ENCODE data around the gene TBXT. TPM values are rescaled to one million over a fixed set of nuclear protein-coding genes. Genes with fewer than 3 reads are reported as not detected.

TBXT gene
- total and polyA plus RNA-seq, 2 experiments from 2014 or later: 0.23 TPM; not detected in 1

- no peaks in the 10 kb centered on the region for H3K79me2 ChIP-seq (replicated peaks; ENCODE audit: insufficient read depth)
- H3K27ac Mint-ChIP-seq: no peak overlapping the region
- no peaks in the 10 kb centered on the region for H3K9me2 ChIP-seq (ENCODE audit: insufficient read depth)
- peaks cover 12% of the 10 kb centered on the region for H3K27me3 Mint-ChIP-seq (ENCODE audit: insufficient read depth, low read depth, poor library complexity)
- no peaks in the 10 kb centered on the region for H3F3A ChIP-seq (replicated peaks; ENCODE audit: low read depth)
- no peak overlapping the region for H3K4me3 Mint-ChIP-seq
- peaks cover 29% of the 10 kb centered on the region for H3K27me3 ChIP-seq (ENCODE audit: insufficient read depth)
- no peaks in the 10 kb centered on the region for H3K4me1 ChIP-seq (ENCODE audit: insufficient read depth)
- no peak overlapping the region for H2AFZ ChIP-seq
- TF ChIP-seq STAT1 (IDR thresholded peaks at IDR 0.05; ENCODE audit: unreplicated experiment) (no peak), NANOG (IDR thresholded peaks at IDR 0.05; ENCODE audit: borderline replicate concordance) (no peak), ETS1 (IDR thresholded peaks at IDR 0.05) (no peak), CREB1 (CRISPR knock-in tag; IDR thresholded peaks at IDR 0.05; ENCODE audit: low read depth) (no peak), ZNF114 (CRISPR knock-in tag; IDR thresholded peaks at IDR 0.05) (no peak), EZH2 (IDR thresholded peaks at IDR 0.05; ENCODE audit: low read depth, unreplicated experiment) (no peak), EZH2phosphoT487 (IDR thresholded peaks at IDR 0.05; ENCODE audit: unreplicated experiment) (no peak), ZNF331 (CRISPR knock-in tag; IDR thresholded peaks at IDR 0.05; ENCODE audit: low read depth) (no peak), JUNB (IDR thresholded peaks at IDR 0.05; ENCODE audit: unreplicated experiment) (no peak), ZNF462 (CRISPR knock-in tag; IDR thresholded peaks at IDR 0.05) (no peak), POLR2AphosphoS5 (IDR thresholded peaks at IDR 0.05; ENCODE audit: low read depth) (no peak)
- TF ChIP-seq, protein P1, sequence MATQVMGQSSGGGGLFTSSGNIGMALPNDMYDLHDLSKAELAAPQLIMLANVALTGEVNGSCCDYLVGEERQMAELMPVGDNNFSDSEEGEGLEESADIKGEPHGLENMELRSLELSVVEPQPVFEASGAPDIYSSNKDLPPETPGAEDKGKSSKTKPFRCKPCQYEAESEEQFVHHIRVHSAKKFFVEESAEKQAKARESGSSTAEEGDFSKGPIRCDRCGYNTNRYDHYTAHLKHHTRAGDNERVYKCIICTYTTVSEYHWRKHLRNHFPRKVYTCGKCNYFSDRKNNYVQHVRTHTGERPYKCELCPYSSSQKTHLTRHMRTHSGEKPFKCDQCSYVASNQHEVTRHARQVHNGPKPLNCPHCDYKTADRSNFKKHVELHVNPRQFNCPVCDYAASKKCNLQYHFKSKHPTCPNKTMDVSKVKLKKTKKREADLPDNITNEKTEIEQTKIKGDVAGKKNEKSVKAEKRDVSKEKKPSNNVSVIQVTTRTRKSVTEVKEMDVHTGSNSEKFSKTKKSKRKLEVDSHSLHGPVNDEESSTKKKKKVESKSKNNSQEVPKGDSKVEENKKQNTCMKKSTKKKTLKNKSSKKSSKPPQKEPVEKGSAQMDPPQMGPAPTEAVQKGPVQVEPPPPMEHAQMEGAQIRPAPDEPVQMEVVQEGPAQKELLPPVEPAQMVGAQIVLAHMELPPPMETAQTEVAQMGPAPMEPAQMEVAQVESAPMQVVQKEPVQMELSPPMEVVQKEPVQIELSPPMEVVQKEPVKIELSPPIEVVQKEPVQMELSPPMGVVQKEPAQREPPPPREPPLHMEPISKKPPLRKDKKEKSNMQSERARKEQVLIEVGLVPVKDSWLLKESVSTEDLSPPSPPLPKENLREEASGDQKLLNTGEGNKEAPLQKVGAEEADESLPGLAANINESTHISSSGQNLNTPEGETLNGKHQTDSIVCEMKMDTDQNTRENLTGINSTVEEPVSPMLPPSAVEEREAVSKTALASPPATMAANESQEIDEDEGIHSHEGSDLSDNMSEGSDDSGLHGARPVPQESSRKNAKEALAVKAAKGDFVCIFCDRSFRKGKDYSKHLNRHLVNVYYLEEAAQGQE (IDR thresholded peaks at IDR 0.05; ENCODE audit: unreplicated experiment): no peak
- TF ChIP-seq, protein P2, sequence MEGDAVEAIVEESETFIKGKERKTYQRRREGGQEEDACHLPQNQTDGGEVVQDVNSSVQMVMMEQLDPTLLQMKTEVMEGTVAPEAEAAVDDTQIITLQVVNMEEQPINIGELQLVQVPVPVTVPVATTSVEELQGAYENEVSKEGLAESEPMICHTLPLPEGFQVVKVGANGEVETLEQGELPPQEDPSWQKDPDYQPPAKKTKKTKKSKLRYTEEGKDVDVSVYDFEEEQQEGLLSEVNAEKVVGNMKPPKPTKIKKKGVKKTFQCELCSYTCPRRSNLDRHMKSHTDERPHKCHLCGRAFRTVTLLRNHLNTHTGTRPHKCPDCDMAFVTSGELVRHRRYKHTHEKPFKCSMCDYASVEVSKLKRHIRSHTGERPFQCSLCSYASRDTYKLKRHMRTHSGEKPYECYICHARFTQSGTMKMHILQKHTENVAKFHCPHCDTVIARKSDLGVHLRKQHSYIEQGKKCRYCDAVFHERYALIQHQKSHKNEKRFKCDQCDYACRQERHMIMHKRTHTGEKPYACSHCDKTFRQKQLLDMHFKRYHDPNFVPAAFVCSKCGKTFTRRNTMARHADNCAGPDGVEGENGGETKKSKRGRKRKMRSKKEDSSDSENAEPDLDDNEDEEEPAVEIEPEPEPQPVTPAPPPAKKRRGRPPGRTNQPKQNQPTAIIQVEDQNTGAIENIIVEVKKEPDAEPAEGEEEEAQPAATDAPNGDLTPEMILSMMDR (conservative IDR thresholded peaks at IDR 0.05; ENCODE audit: low read depth in 2 of 2): no peak
- H4K20me1 ChIP-seq (replicated peaks; ENCODE audit: insufficient read depth): no peaks in the 10 kb centered on the region
- H3K36me3 ChIP-seq (ENCODE audit: insufficient read depth): no peaks in the 10 kb centered on the region
- H3K9me3 Mint-ChIP-seq: no peaks in the 10 kb centered on the region
- H3K27ac ChIP-seq (ENCODE audit: low read depth): no peak overlapping the region
- H3K4me3 ChIP-seq: no peak overlapping the region
- ATAC-seq (peak; percentile 56), DNase-seq (ENCODE audit: low spot score) (peak; percentile 55)
- no peaks in the 10 kb centered on the region for H3K36me3 Mint-ChIP-seq (ENCODE audit: low read depth)
- peaks cover 14% of the 10 kb centered on the region for H3K4me1 Mint-ChIP-seq
- H3K4me2 ChIP-seq: no peak overlapping the region
Measured at GRCh38 chr6:166197361-166197760, 29.7 kb upstream of the TBXT start.

All from GM23338 (cell line).